HAP-1 (cell line): ENCODE data around the gene TBC1D5.

Experiments used
- DNase-seq, 2 experiments: peaks; one replicate each; pipeline ENCODE4 v3.0.0-alpha.2; 2016 to 2020; ENCODE audit warnings: low spot score in 2 of 2
- H3K27me3 ChIP-seq: fragments of 250-450 bp; sonication (Bioruptor Pico); 2 replicates; pipeline ENCODE4 v1.5.1; 2020; ENCODE audit warnings: low read depth, mild to moderate bottlenecking, moderate library complexity
- H3K36me3 ChIP-seq: fragments of 250-450 bp; sonication (Bioruptor Pico); replicated peaks from 2 replicates; pipeline ENCODE4 v1.5.1; 2020; ENCODE audit warnings: mild to moderate bottlenecking
- H3K4me1 ChIP-seq: fragments of 250-450 bp; sonication (Bioruptor Pico); 2 replicates; pipeline ENCODE4 v1.5.1; 2020; ENCODE audit warnings: mild to moderate bottlenecking
- H3K4me3 ChIP-seq: fragments of 250-450 bp; sonication (Bioruptor Pico); 2 replicates; pipeline ENCODE4 v1.5.1; 2020; ENCODE audit warnings: mild to moderate bottlenecking, moderate library complexity
- H3K9me3 ChIP-seq: fragments of 250-450 bp; sonication (Bioruptor Pico); 2 replicates; pipeline ENCODE4 v1.5.1; 2020; ENCODE audit warnings: mild to moderate bottlenecking, moderate library complexity
- in situ Hi-C: fragments of 300-500 bp; cut with MboI; formaldehyde crosslinking; loops from 3 replicates; pipeline ENCODE4 v1.14.3; 2020; ENCODE audit warnings: low sequenced_read_pairs, inconsistent platforms, mixed read lengths

Gene TBC1D5

GRCh38 chr3:17459470-17459993 is 282.9 kb downstream of the TBC1D5 start:
- no peaks in the 10 kb centered on the region for H3K27me3 ChIP-seq
- H3K9me3 ChIP-seq: no peaks in the 10 kb centered on the region
- in situ Hi-C loops: no loop called here
- H3K4me3 ChIP-seq: no peak overlapping the region
- no peak for DNase-seq
- no peaks in the 10 kb centered on the region for H3K4me1 ChIP-seq
- no peaks in the 10 kb centered on the region for H3K36me3 ChIP-seq

- no peak for DNase-seq
- Histone ChIP-seq H3K27me3 (no peaks in the 10 kb centered on the region), H3K4me3 (no peak overlapping the region), H3K4me1 (no peaks in the 10 kb centered on the region), H3K36me3 (no peaks in the 10 kb centered on the region), H3K9me3 (no peaks in the 10 kb centered on the region)
- in situ Hi-C loops: no loop called here
Observed at GRCh38 chr3:17456650-17457049, 285.8 kb downstream of the TBC1D5 start.

- in situ Hi-C loops: no loop called here
- H3K9me3 ChIP-seq: no peaks in the 10 kb centered on the region
- DNase-seq: no peak
- no peak overlapping the region for H3K4me3 ChIP-seq
- H3K36me3 ChIP-seq: no peaks in the 10 kb centered on the region
- H3K27me3 ChIP-seq: no peaks in the 10 kb centered on the region
- H3K4me1 ChIP-seq: no peaks in the 10 kb centered on the region
Observed at GRCh38 chr3:17456046-17456445, 286.4 kb downstream of the TBC1D5 start.

GRCh38 chr3:17444865-17445264 is 297.6 kb downstream of the TBC1D5 start:
- Histone ChIP-seq H3K27me3 (no peaks in the 10 kb centered on the region), H3K4me3 (no peak overlapping the region), H3K9me3 (no peaks in the 10 kb centered on the region; the same call in 1 of the 2 replicates), H3K36me3 (no peaks in the 10 kb centered on the region), H3K4me1 (no peaks in the 10 kb centered on the region)
- in situ Hi-C loops: loop anchor here (25.0 kb wide), 1 partner anchor 392 kb away; no protein-coding TSS in a partner anchor
- DNase-seq: no peak

GRCh38 chr3:17443142-17443541 is 299.3 kb downstream of the TBC1D5 start:
- no peaks in the 10 kb centered on the region for H3K4me1 ChIP-seq
- in situ Hi-C loops: loop anchor here (25.0 kb wide), 1 partner anchor 394 kb away; no protein-coding TSS in a partner anchor
- no peaks in the 10 kb centered on the region for H3K27me3 ChIP-seq
- H3K9me3 ChIP-seq: no peaks in the 10 kb centered on the region; the same call in 1 of the 2 replicates
- no peaks in the 10 kb centered on the region for H3K36me3 ChIP-seq
- H3K4me3 ChIP-seq: no peak overlapping the region
- DNase-seq: no peak

GRCh38 chr3:17442332-17443049 is 299.9 kb downstream of the TBC1D5 start:
- H3K4me1 ChIP-seq: no peaks in the 10 kb centered on the region
- in situ Hi-C loops: loop anchor here (25.0 kb wide), 1 partner anchor 395 kb away; no protein-coding TSS in a partner anchor
- no peak for DNase-seq
- H3K27me3 ChIP-seq: no peaks in the 10 kb centered on the region
- no peak overlapping the region for H3K4me3 ChIP-seq
- H3K9me3 ChIP-seq: no peaks in the 10 kb centered on the region; the same call in 1 of the 2 replicates
- H3K36me3 ChIP-seq: no peaks in the 10 kb centered on the region

DNA sequence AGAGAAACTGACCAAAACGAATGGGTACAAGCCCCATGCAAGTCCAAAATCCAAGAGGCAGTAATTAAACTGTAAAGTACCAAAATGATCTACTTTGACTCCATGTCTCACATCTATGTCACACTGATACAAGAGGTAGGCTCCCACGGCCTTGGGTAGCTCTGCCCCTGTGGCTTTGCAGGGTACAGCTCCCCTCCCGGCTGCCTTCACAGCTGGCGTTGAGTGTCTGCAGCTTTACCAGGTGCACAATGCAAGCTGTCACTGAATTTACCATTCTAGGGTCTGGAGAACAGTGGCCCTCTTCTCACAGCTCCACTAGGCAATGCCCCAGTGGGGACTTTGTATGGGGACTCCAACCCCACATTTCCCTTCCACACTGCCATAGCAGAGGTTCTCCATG is 308.6 kb downstream of the TBC1D5 start:
- no peaks in the 10 kb centered on the region for H3K36me3 ChIP-seq
- peaks cover 17% of the 10 kb centered on the region for H3K4me1 ChIP-seq
- H3K4me3 ChIP-seq: no peak overlapping the region
- H3K9me3 ChIP-seq: no peaks in the 10 kb centered on the region
- DNase-seq: no peak
- in situ Hi-C loops: loop anchor here (25.0 kb wide), 1 partner anchor 403 kb away; no protein-coding TSS in a partner anchor
- H3K27me3 ChIP-seq: no peaks in the 10 kb centered on the region

- DNase-seq: no peak
- Histone ChIP-seq H3K4me3 (no peak overlapping the region), H3K27me3 (no peaks in the 10 kb centered on the region), H3K9me3 (no peaks in the 10 kb centered on the region), H3K4me1 (peaks cover 17% of the 10 kb centered on the region), H3K36me3 (no peaks in the 10 kb centered on the region)
- in situ Hi-C loops: loop anchor here (25.0 kb wide), 1 partner anchor 405 kb away; no protein-coding TSS in a partner anchor
Observed at GRCh38 chr3:17432236-17432635, 310.2 kb downstream of the TBC1D5 start.

- H3K36me3 ChIP-seq: no peaks in the 10 kb centered on the region
- in situ Hi-C loops: loop anchor here (25.0 kb wide), 1 partner anchor 406 kb away; no protein-coding TSS in a partner anchor
- no peaks in the 10 kb centered on the region for H3K9me3 ChIP-seq
- H3K27me3 ChIP-seq: no peaks in the 10 kb centered on the region
- DNase-seq: peak in 1 of 2 experiments; percentile 25
- H3K4me1 ChIP-seq: peaks cover 18% of the 10 kb centered on the region
- no peak overlapping the region for H3K4me3 ChIP-seq
Observed at GRCh38 chr3:17431484-17432045, 310.9 kb downstream of the TBC1D5 start.

DNA sequence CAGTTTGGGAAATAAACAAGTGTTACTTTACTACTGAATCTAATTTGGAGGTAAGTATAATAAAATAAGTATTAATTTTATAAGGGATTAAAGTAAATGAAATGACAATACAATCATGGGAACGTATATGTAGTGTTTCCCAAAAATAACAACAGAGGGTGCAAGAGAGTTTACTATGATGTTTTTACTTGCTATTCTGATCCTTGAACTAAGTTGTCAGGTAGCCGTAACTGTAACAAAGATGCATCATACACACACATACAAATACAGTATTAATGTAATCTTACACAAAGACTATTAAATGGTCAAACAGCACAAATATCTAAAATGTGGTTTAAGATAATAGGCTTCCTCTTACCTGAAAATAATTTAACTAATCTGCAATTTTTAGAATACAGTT is 311.4 kb downstream of the TBC1D5 start:
- peak in 1 of 2 experiments; percentile 67 for DNase-seq
- Histone ChIP-seq H3K27me3 (no peaks in the 10 kb centered on the region), H3K4me3 (no peak overlapping the region), H3K36me3 (no peaks in the 10 kb centered on the region), H3K9me3 (no peaks in the 10 kb centered on the region), H3K4me1 (peaks cover 24% of the 10 kb centered on the region)
- in situ Hi-C loops: loop anchor here (25.0 kb wide), 1 partner anchor 406 kb away; no protein-coding TSS in a partner anchor

- Histone ChIP-seq H3K4me3 (no peak overlapping the region), H3K9me3 (no peaks in the 10 kb centered on the region), H3K27me3 (no peaks in the 10 kb centered on the region), H3K36me3 (no peaks in the 10 kb centered on the region), H3K4me1 (peaks cover 28% of the 10 kb centered on the region)
- in situ Hi-C loops: loop anchor here (25.0 kb wide), 1 partner anchor 407 kb away; no protein-coding TSS in a partner anchor
- no peak for DNase-seq
Observed at GRCh38 chr3:17430582-17430981, 311.8 kb downstream of the TBC1D5 start.

- Histone ChIP-seq H3K9me3 (no peaks in the 10 kb centered on the region), H3K27me3 (no peaks in the 10 kb centered on the region), H3K36me3 (no peaks in the 10 kb centered on the region), H3K4me1 (peaks cover 12% of the 10 kb centered on the region), H3K4me3 (no peak overlapping the region)
- no peak for DNase-seq
- in situ Hi-C loops: no loop called here
Observed at GRCh38 chr3:17423786-17424536, 318.5 kb downstream of the TBC1D5 start.

GRCh38 chr3:17422636-17423035 is 319.8 kb downstream of the TBC1D5 start:
- DNase-seq: no peak
- Histone ChIP-seq H3K9me3 (no peaks in the 10 kb centered on the region), H3K4me3 (no peak overlapping the region), H3K27me3 (no peaks in the 10 kb centered on the region), H3K4me1 (peaks cover 12% of the 10 kb centered on the region), H3K36me3 (no peaks in the 10 kb centered on the region)
- in situ Hi-C loops: no loop called here
